GM20000 (cell line): ENCODE measurements around the gene TSPEAR.

ENCODE experiments used
- DNase-seq: peaks from one replicate; pipeline ENCODE4 v3.0.0; 2012; ENCODE audit warnings: low spot score
- CTCF ChIP-seq: IDR thresholded peaks from 2 replicates; pipeline ENCODE4 v1.5.1; 2012; ENCODE audit warnings: mild to moderate bottlenecking, control low read depth; ENCODE audit errors: extremely low read depth, missing control alignments

TSPEAR gene

GRCh38 chr21:44727321-44727720, 15.9 kb upstream of the TSPEAR start:
- no peak for DNase-seq

GRCh38 chr21:44726826-44727225, 15.5 kb upstream of the TSPEAR start:
- DNase-seq, result no peak

More at GRCh38 chr21:44727321-44727720, 15.9 kb upstream of the TSPEAR start:
- TF ChIP-seq CTCF, result no peak

GRCh38 chr21:44724926-44725325, 13.6 kb upstream of the TSPEAR start:
- TF ChIP-seq CTCF, result no peak

More at GRCh38 chr21:44726826-44727225, 15.5 kb upstream of the TSPEAR start:
- TF ChIP-seq CTCF, result no peak

GRCh38 chr21:44724196-44724595, 12.8 kb upstream of the TSPEAR start:
- no peak for TF ChIP-seq CTCF

More at GRCh38 chr21:44724926-44725325, 13.6 kb upstream of the TSPEAR start:
- no peak for DNase-seq

GRCh38 chr21:44723177-44724131, 12.1 kb upstream of the TSPEAR start:
- no peak for TF ChIP-seq CTCF
- DNase-seq, result no peak

More at GRCh38 chr21:44724196-44724595, 12.8 kb upstream of the TSPEAR start:
- DNase-seq, result no peak

GRCh38 chr21:44722731-44723130, 11.4 kb upstream of the TSPEAR start:
- no peak for DNase-seq
- TF ChIP-seq CTCF, result no peak

GRCh38 chr21:44720170-44720569, 8.8 kb upstream of the TSPEAR start:
- no peak for TF ChIP-seq CTCF
- DNase-seq, result no peak
